Measurements from ENCODE around the gene C13orf46.

The C13orf46 gene

DNA sequence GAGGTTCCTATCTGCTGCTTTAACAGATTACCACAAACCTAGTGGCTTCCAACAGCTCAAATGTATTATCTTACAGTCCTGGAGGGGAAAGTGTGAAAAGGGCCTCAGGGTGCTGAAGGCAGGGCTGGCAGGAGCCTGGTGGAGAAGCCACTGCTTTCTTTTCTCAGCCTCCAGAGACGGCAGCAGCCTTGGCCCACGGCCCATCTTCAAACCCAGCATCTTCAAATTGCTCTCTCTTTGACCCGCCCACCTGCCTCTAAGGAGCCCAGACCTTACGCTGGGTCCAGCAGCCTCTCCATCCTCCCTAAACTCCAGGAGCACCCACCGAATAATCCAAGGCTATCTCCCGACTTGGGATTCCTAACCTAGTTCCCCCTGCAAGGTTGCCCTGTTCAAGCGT, 35.6 kb downstream of the C13orf46 start:
- DNase-seq (ENCODE audit: low read depth) = no peak

DNA sequence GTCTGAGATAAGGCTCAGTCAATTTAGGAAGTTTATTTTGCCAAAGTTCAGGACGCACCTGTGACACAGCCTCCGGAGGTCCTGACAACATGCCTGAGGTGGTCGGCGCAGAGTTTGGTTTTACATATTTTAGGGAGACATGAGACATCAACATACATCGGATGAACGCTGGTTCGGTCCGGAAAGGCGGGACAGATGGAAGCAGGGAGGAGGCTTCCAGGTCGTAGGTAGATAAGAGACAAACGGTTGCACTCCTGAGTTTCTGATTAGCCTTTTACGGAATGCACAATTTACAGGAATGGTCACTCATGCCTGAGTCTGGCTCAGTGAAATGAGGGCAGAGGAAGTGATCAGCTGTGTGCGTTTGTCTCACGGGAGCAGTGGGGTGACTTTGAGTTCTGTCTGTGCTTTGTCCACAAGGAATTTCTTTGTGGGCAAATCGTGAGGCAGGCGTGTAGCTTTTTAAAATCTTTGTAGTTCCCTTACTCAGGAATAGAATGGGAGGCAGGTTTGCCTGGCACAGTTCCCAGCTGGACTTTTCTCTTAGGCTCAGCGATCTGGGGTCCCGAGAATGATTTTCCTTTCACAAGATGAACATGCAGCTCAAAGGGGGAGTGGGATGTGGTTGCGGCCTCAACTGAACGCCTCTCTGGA, 36.2 kb downstream of the C13orf46 start:
- DNase-seq (ENCODE audit: low read depth) = no peak

GRCh38 chr13:113937073-113937472, 36.8 kb downstream of the C13orf46 start:
- DNase-seq (ENCODE audit: low read depth) = no peak

- DNase-seq (ENCODE audit: low read depth) = no peak
Measured at GRCh38 chr13:113936166-113936965, 37.5 kb downstream of the C13orf46 start.

GRCh38 chr13:113935001-113935844, 38.7 kb downstream of the C13orf46 start:
- DNase-seq (ENCODE audit: low read depth) = no peak

DNA sequence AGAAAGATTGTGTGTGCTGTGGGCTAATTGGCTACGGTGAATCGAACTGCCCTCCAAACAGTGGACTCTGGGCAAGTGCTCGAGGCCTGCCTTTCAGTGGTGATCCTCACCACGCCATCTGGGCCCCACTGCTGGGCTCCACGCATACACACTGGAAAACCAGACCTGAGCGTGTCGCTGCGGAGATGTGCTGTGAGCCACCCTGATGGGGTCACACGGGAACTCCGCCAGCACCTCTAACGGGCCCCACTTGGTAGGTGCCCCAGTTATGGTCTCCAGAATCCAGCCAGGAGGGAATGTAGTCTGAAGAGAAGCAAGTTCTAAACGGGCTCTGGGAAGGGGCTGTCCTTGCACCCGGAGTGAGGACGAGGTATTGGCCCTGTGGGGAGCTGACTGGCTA, 39.3 kb downstream of the C13orf46 start:
- no peak for DNase-seq (ENCODE audit: low read depth)

- no peak for DNase-seq (ENCODE audit: low read depth)
Measured at GRCh38 chr13:113933901-113934300, 40.0 kb downstream of the C13orf46 start.

DNA sequence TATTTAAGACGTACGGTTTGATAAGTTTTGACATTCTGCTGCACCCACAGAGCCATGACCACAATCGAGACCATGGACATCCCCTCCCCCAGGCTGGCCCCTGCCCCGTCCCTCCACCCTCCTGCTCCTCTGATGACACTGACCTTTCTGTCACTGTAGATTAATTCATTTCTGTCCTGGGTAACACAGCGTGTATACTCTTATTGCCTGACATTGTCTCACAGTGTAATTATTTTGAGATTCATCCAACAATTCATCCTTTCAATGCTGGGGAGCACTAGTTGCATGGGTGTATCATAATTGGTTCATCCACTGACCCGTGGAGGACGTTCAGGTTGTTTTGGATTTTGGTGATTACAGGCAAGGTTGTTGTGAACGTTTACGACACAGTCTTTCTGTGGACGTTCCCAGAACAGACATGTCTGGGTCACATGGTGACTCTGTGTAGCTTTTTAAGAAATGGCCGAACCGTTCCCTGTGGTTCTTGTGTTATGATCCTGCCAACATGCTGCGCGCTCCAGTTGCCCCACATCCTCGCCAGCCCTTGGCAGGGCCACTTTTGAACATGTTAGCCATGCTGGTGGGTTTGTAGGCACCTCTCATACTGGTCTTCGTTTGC, 41.9 kb downstream of the C13orf46 start:
- no peak for DNase-seq (ENCODE audit: low read depth)

- DNase-seq (ENCODE audit: low read depth) = no peak
Measured at GRCh38 chr13:113930671-113931637, 42.9 kb downstream of the C13orf46 start.

- no peak for DNase-seq (ENCODE audit: low read depth)
Measured at GRCh38 chr13:113929628-113930615, 44.0 kb downstream of the C13orf46 start.

DNA sequence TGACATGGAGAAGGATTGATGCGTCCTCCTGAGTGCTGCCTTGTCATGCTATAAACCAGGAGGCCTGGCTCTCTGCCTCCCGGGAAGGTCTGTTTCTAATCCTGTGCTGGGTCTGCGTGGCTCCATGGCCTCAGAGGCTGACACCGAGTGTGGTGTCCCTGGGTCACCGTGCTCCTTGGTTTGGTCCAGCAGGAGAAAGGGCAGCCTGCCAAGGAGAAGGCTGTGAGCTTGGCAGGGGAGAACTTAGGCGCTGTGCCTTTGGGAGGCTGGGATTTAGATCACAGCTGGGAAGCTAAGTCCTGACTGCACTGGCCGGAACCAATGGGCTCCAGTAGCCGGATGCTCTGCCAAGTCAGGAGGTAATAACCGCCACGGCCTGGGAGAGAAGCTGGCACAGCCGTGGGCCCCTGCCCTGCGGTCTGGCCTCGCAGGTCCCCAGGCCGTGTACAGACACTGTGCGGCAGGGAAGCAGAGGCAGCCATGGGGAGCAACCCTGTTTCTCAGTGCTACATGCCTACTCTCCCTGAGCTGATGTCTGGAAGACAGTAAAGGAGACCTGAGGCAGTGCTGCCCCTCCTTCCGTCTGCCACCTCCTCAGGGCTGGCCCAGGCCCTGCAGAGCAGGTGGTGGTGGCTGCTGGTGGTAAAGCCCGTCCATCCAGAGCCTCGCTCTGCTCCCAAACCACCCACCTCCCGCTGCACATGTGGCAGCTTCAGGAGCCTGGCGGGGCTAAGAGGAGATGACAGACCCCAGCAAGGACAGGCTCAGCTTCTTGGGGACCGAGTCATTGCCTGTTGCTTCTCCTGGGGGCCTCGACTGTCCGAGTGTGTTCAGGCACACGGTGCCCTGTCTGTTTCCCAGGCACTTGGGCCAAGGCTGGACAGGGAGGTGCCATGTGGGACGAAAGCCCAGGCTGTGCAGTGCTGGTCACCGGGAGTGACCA, 44.9 kb downstream of the C13orf46 start:
- DNase-seq (ENCODE audit: low read depth) = no peak

- peak; percentile 69 for DNase-seq (ENCODE audit: low read depth)
Measured at GRCh38 chr13:113927661-113928581, 46.0 kb downstream of the C13orf46 start.

GRCh38 chr13:113926951-113927660, 46.8 kb downstream of the C13orf46 start:
- DNase-seq (ENCODE audit: low read depth) = no peak

DNA sequence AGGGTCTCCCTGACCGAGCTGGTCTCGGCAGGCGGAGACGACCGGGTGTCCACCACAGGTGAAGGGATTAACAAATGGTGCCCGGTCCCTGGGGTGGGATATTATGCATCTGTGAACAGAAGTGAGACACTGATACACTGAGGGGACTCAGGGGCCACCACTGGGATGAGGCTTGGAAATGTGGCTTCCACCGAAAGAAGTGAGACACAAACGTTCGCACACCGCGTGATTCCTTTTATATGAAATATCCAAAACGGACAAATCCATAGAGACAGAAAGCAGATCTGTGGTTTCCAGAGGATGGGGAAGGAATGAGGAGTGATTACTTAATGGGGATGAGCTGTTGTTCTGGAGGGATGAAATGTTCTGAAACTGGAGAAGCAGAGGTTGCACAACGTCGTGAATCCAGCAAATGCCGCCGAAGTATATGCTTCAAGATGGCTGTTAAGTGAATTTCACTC, 47.5 kb downstream of the C13orf46 start:
- DNase-seq (ENCODE audit: low read depth) = no peak

GRCh38 chr13:113924184-113924901, 49.5 kb downstream of the C13orf46 start:
- no peak for DNase-seq (ENCODE audit: low read depth)
